GM19467 (cell line): ENCODE results near the gene RELT.
A peak's percentile ranks its signal among the peaks of the same experiment; 100 is the strongest.

Source experiments
- ATAC-seq: cut with Tn5 transposase; IDR thresholded peaks from one replicate; pipeline ENCODE4 v1.9.1; 2021; ENCODE audit warnings: mild to moderate bottlenecking, moderate library complexity; ENCODE audit not compliant: unreplicated experiment

The RELT gene

GRCh38 chr11:73372375-73372993 lies 3.7 kb upstream of the RELT start:
- ATAC-seq: no peak

GRCh38 chr11:73374151-73374550 lies 2.0 kb upstream of the RELT start:
- ATAC-seq: no peak

- no peak for ATAC-seq
These were observed 404 bp upstream of the RELT start for GRCh38 chr11:73375830-73376159.

- ATAC-seq: peak; percentile 10
These were observed 817 bp downstream of the RELT start for GRCh38 chr11:73376803-73377629.

GRCh38 chr11:73379189-73379880 lies 3.1 kb downstream of the RELT start:
- no peak for ATAC-seq

- no peak for ATAC-seq
These were observed 4.1 kb downstream of the RELT start for GRCh38 chr11:73380331-73380730.

GRCh38 chr11:73380897-73381410 lies 4.8 kb downstream of the RELT start:
- no peak for ATAC-seq

- no peak for ATAC-seq
These were observed 5.4 kb downstream of the RELT start for GRCh38 chr11:73381589-73381988.

- ATAC-seq: no peak
These were observed 6.0 kb downstream of the RELT start for GRCh38 chr11:73382183-73382582.

- ATAC-seq: no peak
These were observed 6.5 kb downstream of the RELT start for GRCh38 chr11:73382747-73383146.

GRCh38 chr11:73383249-73384124 lies 7.3 kb downstream of the RELT start:
- ATAC-seq: no peak

GRCh38 chr11:73384125-73384441 lies 7.9 kb downstream of the RELT start:
- no peak for ATAC-seq

GRCh38 chr11:73384531-73384871 lies 8.3 kb downstream of the RELT start:
- no peak for ATAC-seq

- ATAC-seq: peak; percentile 41
These were observed 8.9 kb downstream of the RELT start for GRCh38 chr11:73384872-73385689.

- no peak for ATAC-seq
These were observed 9.8 kb downstream of the RELT start for GRCh38 chr11:73386016-73386415.

- ATAC-seq: no peak
These were observed 10.3 kb downstream of the RELT start for GRCh38 chr11:73386546-73386945.

GRCh38 chr11:73387594-73388264 lies 11.5 kb downstream of the RELT start:
- ATAC-seq: no peak

- ATAC-seq: no peak
These were observed 12.3 kb downstream of the RELT start for GRCh38 chr11:73388265-73389133.

GRCh38 chr11:73389134-73389525 lies 12.9 kb downstream of the RELT start:
- no peak for ATAC-seq
